Measurements from ENCODE around the gene PDZRN3.

The PDZRN3 gene

DNA sequence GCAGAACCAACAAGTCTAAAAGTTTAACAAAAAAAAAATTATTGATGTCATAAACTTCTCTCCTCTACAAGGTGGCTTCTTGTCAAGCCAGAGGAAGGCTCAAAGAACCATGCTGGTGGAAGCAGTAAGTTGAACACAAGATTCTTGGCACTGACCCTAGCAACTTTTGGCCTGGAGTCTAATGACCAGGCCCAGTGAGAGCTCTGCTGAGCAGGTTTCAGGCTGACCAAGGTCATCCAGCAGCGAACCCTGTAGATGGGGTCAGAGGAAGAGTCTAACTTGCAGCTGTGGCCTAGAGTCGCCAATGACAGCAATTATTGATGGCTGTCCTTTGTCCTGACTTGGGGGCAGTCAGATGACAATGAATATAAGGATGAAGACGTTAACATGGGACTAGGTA is 43.1 kb upstream of the PDZRN3 start:
- TF ChIP-seq TAF1 (IDR thresholded peaks at IDR 0.05; ENCODE audit: borderline replicate concordance, insufficient read depth, low read length) (no peak), FOXP2 (optimal IDR thresholded peaks at IDR 0.05; ENCODE audit: borderline replicate concordance, extremely low read depth, extremely low read length, insufficient read depth) (no peak)

- TF ChIP-seq POLR2AphosphoS5 (IDR thresholded peaks at IDR 0.05; ENCODE audit: low read depth, low read length) (no peak), SIN3A (IDR thresholded peaks at IDR 0.05; ENCODE audit: borderline replicate concordance, insufficient read depth, low read length) (no peak), REST (IDR thresholded peaks at IDR 0.05; ENCODE audit: insufficient read depth in 1 of 2, low read depth in 2 of 2, low read length in 2 of 2) (no peak), FOXP2 (optimal IDR thresholded peaks at IDR 0.05; ENCODE audit: borderline replicate concordance, extremely low read depth, extremely low read length, insufficient read depth) (no peak), TAF1 (IDR thresholded peaks at IDR 0.05; ENCODE audit: borderline replicate concordance, insufficient read depth, low read length) (no peak)
These were observed 40.5 kb upstream of the PDZRN3 start for GRCh38 chr3:73665286-73665685.

GRCh38 chr3:73664389-73664788 is 39.6 kb upstream of the PDZRN3 start:
- TF ChIP-seq POLR2AphosphoS5 (IDR thresholded peaks at IDR 0.05; ENCODE audit: low read depth, low read length) = no peak
- no peak for TF ChIP-seq FOXP2 (optimal IDR thresholded peaks at IDR 0.05; ENCODE audit: borderline replicate concordance, extremely low read depth, extremely low read length, insufficient read depth)
- no peak for TF ChIP-seq TAF1 (IDR thresholded peaks at IDR 0.05; ENCODE audit: borderline replicate concordance, insufficient read depth, low read length)
- TF ChIP-seq SIN3A (IDR thresholded peaks at IDR 0.05; ENCODE audit: borderline replicate concordance, insufficient read depth, low read length) = no peak
- TF ChIP-seq REST (IDR thresholded peaks at IDR 0.05; ENCODE audit: insufficient read depth in 1 of 2, low read depth in 2 of 2, low read length in 2 of 2) = no peak

DNA sequence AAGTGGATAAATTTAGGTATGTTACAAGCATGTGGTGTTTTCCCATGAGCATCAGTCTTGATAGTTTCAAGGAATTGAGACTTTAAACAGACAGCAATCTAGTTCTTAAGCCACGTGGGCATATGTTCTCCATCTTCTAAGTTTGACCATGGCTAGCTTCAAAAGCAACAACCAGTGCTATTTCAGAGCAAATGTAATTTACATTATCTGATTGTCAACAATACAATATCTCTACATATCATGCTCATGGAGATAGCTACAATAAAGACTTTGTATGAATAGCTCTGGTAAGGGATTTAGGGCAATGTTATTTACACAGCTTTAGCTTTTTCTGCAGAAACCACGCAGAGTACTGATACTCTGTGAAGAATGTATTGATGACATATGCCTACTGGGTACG is 38.8 kb upstream of the PDZRN3 start:
- no peak for TF ChIP-seq REST (IDR thresholded peaks at IDR 0.05; ENCODE audit: insufficient read depth in 1 of 2, low read depth in 2 of 2, low read length in 2 of 2)

GRCh38 chr3:73661265-73661664 is 36.5 kb upstream of the PDZRN3 start:
- TF ChIP-seq TAF1 (IDR thresholded peaks at IDR 0.05; ENCODE audit: borderline replicate concordance, insufficient read depth, low read length) = no peak
- TF ChIP-seq POLR2AphosphoS5 (IDR thresholded peaks at IDR 0.05; ENCODE audit: low read depth, low read length) = no peak

GRCh38 chr3:73658227-73658626 is 33.5 kb upstream of the PDZRN3 start:
- no peak for TF ChIP-seq REST (IDR thresholded peaks at IDR 0.05; ENCODE audit: insufficient read depth in 1 of 2, low read depth in 2 of 2, low read length in 2 of 2)
- TF ChIP-seq POLR2AphosphoS5 (IDR thresholded peaks at IDR 0.05; ENCODE audit: low read depth, low read length) = no peak
- TF ChIP-seq FOXP2 (optimal IDR thresholded peaks at IDR 0.05; ENCODE audit: borderline replicate concordance, extremely low read depth, extremely low read length, insufficient read depth) = no peak
- no peak for TF ChIP-seq TAF1 (IDR thresholded peaks at IDR 0.05; ENCODE audit: borderline replicate concordance, insufficient read depth, low read length)
